ENCODE results near the gene ADARB1.

ADARB1 gene

GRCh38 chr21:45255381-45256020 lies 181.1 kb downstream of the ADARB1 start:
- no peak overlapping the region for H3K4me3 ChIP-seq (ENCODE audit: low read depth, low read length)
- H3K36me3 ChIP-seq (ENCODE audit: control insufficient read depth in 2 of 2, insufficient read depth in 1 of 2, low read length in 2 of 2) = no peaks in the 10 kb centered on the region
- ChIA-PET CTCF (no interaction called here), POLR2A (no interaction called here)
- no peaks in the 10 kb centered on the region for H3K9me3 ChIP-seq (ENCODE audit: control insufficient read depth, insufficient read depth, low read depth, low read length)
- TF ChIP-seq GLIS2 (tag by site-specific recombination; IDR thresholded peaks at IDR 0.05) (peak; percentile 45; the same call in 1 of the 2 replicates), ZSCAN23 (tag by site-specific recombination; IDR thresholded peaks at IDR 0.05) (no peak), SCRT2 (tag by site-specific recombination; IDR thresholded peaks at IDR 0.05) (peak; percentile 80), EGR2 (tag by site-specific recombination; IDR thresholded peaks at IDR 0.05; ENCODE audit: low read depth) (peak; percentile 54), ZNF16 (tag by site-specific recombination; IDR thresholded peaks at IDR 0.05; ENCODE audit: low read depth) (no peak), ZFHX2 (tag by site-specific recombination; conservative IDR thresholded peaks at IDR 0.05) (peak; percentile 75), GLIS1 (tag by site-specific recombination; IDR thresholded peaks at IDR 0.05) (peak; percentile 61), ZNF514 (tag by site-specific recombination; IDR thresholded peaks at IDR 0.05) (no peak)
- no peaks in the 10 kb centered on the region for H3K4me1 ChIP-seq (ENCODE audit: control insufficient read depth, insufficient read depth, low read length)
- H3K27ac ChIP-seq (ENCODE audit: extremely low read depth, low read depth, low read length) = no peak overlapping the region

GRCh38 chr21:45256021-45256911 lies 181.9 kb downstream of the ADARB1 start:
- no peak overlapping the region for H3K27ac ChIP-seq (ENCODE audit: extremely low read depth, low read depth, low read length)
- POLR2A ChIA-PET = interaction anchor here (1.2 kb wide), 1 partner anchor 8 kb away, joined by 3 read pairs; no protein-coding TSS in a partner anchor
- no peak overlapping the region for H3K4me3 ChIP-seq (ENCODE audit: low read depth, low read length)
- H3K36me3 ChIP-seq (ENCODE audit: control insufficient read depth in 2 of 2, insufficient read depth in 1 of 2, low read length in 2 of 2) = no peaks in the 10 kb centered on the region
- no peaks in the 10 kb centered on the region for H3K9me3 ChIP-seq (ENCODE audit: control insufficient read depth, insufficient read depth, low read depth, low read length)
- H3K4me1 ChIP-seq (ENCODE audit: control insufficient read depth, insufficient read depth, low read length) = no peaks in the 10 kb centered on the region
- peak; percentile 69; the same call in 1 of the 2 replicates for TF ChIP-seq ZIC2 (tag by site-specific recombination; IDR thresholded peaks at IDR 0.05)
- TF ChIP-seq ZBTB11 (tag by site-specific recombination; conservative IDR thresholded peaks at IDR 0.05; ENCODE audit: low read depth) = no peak
- no peak for TF ChIP-seq ZNF426 (tag by site-specific recombination; IDR thresholded peaks at IDR 0.05)
- no peak for TF ChIP-seq SALL2 (tag by site-specific recombination; IDR thresholded peaks at IDR 0.05; ENCODE audit: borderline replicate concordance)
- TF ChIP-seq, protein P1, sequence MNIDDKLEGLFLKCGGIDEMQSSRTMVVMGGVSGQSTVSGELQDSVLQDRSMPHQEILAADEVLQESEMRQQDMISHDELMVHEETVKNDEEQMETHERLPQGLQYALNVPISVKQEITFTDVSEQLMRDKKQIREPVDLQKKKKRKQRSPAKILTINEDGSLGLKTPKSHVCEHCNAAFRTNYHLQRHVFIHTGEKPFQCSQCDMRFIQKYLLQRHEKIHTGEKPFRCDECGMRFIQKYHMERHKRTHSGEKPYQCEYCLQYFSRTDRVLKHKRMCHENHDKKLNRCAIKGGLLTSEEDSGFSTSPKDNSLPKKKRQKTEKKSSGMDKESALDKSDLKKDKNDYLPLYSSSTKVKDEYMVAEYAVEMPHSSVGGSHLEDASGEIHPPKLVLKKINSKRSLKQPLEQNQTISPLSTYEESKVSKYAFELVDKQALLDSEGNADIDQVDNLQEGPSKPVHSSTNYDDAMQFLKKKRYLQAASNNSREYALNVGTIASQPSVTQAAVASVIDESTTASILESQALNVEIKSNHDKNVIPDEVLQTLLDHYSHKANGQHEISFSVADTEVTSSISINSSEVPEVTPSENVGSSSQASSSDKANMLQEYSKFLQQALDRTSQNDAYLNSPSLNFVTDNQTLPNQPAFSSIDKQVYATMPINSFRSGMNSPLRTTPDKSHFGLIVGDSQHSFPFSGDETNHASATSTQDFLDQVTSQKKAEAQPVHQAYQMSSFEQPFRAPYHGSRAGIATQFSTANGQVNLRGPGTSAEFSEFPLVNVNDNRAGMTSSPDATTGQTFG (tag by site-specific recombination; IDR thresholded peaks at IDR 0.05; ENCODE audit: borderline replicate concordance) = no peak
- CTCF ChIA-PET = interaction anchor here (1.0 to 1.1 kb wide), 2 partner anchors 37 to 116 kb away, joined by 3 read pairs; no protein-coding TSS in a partner anchor
